ENCODE results near the gene RTN4RL2.

RTN4RL2 gene

GRCh38 chr11:57464539-57465181, 4.3 kb downstream of the RTN4RL2 start:
- H3K27ac ChIP-seq: no peak overlapping the region

DNA sequence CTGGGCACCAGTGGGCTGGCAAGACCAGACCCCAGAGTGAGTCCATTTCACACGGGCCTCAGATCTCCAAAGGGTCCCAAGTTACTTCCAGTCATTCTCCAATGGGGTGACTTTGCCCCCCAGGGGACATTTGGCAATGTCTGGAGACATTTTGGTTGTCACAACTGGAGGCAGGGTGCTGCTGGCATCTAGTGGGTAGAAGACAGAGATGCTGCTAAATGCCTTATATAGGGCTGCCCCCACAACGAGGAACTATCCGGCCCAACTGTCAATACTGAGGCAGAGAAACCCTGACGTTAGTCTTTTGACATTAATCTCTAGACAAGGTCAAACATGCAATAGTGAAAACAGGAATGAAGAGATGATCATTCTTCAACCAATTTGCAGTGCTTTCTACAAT, 6.4 kb downstream of the RTN4RL2 start:
- H3K27ac ChIP-seq: no peak overlapping the region
- TF ChIP-seq ZFX (IDR thresholded peaks at IDR 0.05) (no peak), CTCF (conservative IDR thresholded peaks at IDR 0.05) (no peak)

More at GRCh38 chr11:57464539-57465181, 4.3 kb downstream of the RTN4RL2 start:
- no peak for TF ChIP-seq ZFX (IDR thresholded peaks at IDR 0.05)
- no peak for TF ChIP-seq CTCF (conservative IDR thresholded peaks at IDR 0.05)

- TF ChIP-seq ZFX (IDR thresholded peaks at IDR 0.05) (no peak), CTCF (conservative IDR thresholded peaks at IDR 0.05) (no peak)
- no peak overlapping the region for H3K27ac ChIP-seq
Observed at GRCh38 chr11:57467508-57468157, 7.3 kb downstream of the RTN4RL2 start.

DNA sequence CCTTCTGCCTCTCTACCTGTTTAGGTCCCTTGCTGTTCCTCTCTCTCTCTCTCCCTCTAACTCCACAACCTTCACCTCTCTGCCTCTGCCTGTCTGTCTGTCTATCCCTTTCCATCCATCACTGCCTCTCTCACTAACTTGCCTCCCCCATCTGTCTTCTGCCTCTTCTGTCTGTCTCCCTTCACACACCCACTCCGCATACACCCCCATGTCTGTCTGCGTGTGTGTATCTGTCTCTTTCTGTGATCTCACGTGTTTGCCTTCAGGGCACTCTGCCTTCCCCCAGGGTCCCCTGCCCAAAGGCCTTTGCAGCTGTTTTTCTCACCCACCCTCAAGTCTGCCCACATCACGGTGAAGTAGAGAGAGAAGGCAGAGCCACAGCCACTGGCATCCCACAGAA, 7.9 kb downstream of the RTN4RL2 start:
- TF ChIP-seq CTCF (conservative IDR thresholded peaks at IDR 0.05) (no peak), ZFX (IDR thresholded peaks at IDR 0.05) (no peak)
- no peak overlapping the region for H3K27ac ChIP-seq

GRCh38 chr11:57469268-57469667, 8.9 kb downstream of the RTN4RL2 start:
- TF ChIP-seq ZFX (IDR thresholded peaks at IDR 0.05) (no peak), CTCF (conservative IDR thresholded peaks at IDR 0.05) (no peak)
- no peak overlapping the region for H3K27ac ChIP-seq

DNA sequence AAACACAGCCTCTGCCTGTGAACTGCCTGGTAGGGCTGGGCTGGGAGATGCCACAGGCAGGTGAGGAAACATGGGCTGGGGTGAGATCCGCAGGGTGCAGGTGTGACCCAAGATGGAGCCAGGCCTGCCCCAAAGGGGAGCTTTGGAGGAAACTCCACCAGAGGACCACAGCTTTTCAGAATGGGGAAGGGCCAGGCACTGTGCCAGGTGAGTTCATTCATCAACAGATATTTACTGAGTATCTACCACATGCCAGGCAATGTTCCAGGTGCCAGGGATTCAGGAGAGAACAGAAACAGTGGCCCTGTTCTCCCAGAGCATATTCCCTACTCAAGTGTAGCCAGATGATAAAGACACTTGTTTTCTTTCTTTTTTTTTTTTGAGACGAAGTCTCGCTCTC, 11.2 kb downstream of the RTN4RL2 start:
- no peak for TF ChIP-seq CTCF (conservative IDR thresholded peaks at IDR 0.05)
- H3K27ac ChIP-seq: no peak overlapping the region

- TF ChIP-seq CTCF (conservative IDR thresholded peaks at IDR 0.05) (no peak), ZFX (IDR thresholded peaks at IDR 0.05) (no peak)
- no peak overlapping the region for H3K27ac ChIP-seq
Observed at GRCh38 chr11:57473285-57473841, 13.0 kb downstream of the RTN4RL2 start.
